AG08395 (cell line): ENCODE data around the gene MAPK8.

Experiments
- DNase-seq: peaks from one replicate; pipeline ENCODE4 v3.0.0; 2012; ENCODE audit warnings: mixed read lengths, low spot score

The MAPK8 gene

DNA sequence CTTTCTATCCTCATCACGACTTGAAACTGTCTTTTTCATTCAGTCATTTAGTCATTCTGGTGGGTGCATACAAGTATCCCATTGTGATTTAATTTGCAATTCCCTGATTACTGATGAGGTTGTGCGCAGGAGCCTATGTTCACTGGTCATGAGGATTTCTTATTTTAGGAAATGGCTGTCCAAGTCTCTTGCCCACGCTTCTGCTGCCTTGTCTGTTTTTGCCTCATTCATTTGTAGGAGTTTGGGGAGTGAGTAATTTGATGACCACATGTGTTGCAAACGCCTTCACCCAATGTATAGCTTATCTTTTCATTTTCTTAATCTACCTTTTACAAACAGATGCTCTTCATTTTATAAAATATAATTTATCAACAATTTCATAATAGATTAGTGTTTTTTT, 171.1 kb downstream of the MAPK8 start:
- DNase-seq = no peak

DNA sequence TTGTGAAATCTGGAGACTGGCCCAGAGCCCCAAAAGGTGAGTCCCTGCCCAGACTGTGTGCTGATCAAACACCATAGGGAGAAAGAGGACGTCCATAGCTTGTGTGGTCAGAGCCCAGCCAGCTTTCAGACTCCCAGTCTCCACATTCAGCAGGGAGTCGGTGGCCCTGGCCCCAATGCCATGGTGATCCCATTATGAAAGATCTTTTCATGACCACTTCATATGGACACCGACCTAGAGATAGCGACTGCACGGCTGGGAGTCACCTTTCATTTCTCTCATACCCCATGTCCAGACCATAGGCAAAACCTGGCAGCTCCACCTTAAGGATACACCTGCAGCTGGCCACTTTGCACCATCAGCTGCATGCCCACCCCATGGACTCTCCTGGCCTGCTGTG, 172.0 kb downstream of the MAPK8 start:
- DNase-seq = no peak

DNA sequence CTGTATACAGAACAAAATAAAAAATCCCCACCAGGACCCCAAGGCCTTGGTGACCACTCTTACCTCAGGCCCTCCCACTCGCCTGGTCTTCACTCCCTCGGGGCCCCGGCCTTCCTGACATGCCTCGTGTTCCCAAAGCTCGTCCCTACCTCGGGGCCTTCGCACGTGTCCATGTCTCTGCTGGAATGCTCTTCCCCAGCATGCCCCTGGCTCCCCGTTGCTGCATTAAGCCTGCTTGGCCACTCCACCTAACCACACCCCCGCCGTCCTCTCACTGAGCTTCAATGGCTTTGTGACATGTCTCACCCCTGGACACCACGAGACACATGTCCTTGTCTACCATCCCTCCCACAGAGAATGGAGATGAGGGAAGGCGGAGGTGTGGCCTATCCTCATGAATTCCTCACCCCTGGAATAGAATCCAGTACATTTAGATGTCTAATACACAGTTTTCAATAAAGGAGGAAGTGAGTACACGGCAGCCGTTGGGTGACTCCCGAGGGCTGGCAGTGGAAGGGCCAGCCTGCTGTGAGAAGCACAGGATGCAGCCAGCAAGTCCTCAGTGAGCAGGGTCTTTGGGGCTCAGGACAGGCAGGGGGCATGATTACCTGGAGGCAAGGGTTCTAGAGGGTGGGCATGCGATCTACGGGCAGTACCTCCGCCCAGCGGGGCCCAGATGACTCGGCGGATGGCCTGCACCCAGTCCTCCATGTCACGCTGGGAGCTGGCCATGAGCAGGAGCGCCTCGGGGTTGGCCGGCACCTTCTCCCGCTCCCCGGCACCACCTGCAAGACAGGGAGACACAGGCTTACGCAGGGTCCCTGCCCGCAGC, 172.7 kb downstream of the MAPK8 start:
- DNase-seq = no peak

DNA sequence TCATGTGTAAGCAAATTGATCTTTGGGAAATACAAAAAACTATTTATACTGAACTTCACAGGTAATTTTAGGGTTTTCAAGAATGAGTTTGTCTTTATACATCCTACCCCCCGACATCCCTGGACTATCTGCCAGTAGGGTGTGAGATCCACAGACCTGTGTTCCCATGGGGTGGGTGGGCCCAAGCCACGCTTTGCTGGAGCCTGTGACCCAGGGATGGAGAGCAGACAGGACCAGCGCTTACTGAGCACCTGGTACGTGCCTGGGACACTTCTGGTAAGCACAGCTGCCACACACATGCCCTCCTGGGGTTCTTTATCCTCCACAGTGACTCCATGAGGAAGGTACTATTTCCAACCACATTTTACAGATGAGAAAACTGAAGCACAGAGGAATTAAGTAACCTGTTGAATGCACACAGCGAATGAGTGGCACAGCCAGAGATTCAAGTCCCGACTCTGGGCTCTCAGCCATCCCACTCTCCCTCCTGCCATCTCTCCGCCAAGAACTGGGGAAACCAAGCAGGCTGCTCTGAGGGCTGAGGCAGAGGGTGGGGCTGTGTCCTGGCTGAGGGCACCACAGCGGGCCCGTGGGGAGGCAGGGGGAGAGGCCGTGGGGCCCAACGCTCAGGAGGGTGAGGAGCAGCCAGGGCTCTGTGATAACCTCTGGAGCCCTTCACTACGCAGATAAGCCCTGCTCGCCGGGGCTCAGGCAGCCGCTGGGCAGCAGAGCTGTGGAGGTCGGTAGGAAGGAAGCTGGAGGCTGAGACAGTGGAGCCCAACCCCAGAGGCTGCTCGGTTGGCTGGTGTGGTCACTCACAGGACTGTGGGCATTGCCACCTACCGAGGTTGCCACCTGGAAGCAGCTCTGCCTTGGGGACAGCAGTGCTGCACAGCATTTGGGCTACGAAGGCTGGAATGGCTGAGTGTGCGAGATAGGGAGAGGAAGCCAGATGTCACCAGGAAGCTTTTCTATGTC, 174.2 kb downstream of the MAPK8 start:
- DNase-seq = no peak

DNA sequence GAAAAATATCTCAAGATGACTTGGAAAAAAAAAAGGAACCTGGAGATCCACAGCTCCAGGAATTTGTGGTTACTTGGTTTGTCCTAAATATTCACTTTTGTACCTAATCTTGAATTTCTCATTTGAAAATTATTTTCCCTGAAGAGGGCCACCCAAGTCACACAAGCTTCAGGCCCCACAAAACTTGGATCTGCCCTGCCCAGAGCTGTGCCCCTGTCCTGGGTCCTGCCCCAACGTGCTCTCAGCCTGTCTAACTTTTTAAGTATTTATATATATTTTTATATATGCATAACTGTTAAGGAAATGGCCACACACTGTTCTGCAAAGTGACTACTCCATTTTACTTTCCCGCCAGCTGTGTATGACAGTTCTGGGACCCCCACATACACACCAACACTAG, 174.9 kb downstream of the MAPK8 start:
- no peak for DNase-seq

DNA sequence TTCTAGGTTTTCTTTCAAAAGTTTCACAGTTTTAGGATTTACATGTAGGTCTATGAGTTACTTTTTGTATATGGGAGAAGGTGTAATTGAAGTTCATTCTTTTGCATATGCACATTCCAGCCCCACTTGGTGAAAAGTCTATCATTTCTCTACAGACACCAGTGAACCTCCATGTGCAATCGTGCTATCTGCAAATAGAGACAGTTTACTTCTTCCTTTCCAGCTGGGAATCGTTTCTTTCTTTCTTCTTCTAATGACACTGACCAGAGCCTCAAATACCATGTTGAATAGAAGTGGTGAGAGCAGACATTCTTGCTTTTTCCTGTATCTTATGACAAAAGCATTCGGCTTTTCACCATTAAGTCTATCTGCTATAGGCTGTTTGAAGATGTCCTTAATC, 175.7 kb downstream of the MAPK8 start:
- DNase-seq = no peak

DNA sequence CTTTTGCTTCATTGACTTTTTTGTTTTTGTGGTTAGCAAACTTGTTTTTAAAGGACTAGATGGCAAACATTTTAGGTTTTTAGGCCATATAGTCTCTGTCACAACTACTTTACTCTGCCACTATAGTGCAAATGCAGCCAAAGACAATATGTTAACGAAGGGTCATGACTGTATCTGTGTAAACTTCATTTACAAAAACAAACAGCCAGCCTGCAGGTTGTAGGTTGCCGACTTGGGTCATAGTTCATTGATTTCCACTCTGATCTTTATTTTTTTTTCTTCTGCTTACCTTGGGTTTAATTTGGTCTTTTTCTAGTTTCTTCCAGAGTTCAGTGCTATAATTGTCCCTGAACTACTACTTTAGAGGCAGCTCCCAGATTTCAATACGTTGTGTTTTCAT, 178.4 kb downstream of the MAPK8 start:
- DNase-seq = no peak

DNA sequence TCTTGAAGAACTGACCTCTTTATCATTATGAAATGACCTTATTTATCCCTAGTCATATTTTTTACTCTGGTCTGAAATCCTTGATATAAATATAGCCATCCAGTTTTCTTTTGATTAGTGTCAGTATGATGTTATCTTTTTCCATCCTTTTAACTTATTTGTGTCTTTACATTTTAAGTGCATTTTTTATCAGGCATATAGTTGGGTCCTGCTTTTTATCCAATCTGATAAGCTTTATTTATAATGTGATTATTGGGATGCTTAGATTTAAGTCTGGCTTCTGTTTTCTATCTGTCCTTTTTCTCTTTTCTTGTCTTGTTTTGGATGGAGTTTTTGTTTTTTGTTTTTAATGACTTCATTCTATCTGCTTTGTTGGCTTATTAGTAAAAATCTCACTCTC, 179.2 kb downstream of the MAPK8 start:
- DNase-seq = no peak

DNA sequence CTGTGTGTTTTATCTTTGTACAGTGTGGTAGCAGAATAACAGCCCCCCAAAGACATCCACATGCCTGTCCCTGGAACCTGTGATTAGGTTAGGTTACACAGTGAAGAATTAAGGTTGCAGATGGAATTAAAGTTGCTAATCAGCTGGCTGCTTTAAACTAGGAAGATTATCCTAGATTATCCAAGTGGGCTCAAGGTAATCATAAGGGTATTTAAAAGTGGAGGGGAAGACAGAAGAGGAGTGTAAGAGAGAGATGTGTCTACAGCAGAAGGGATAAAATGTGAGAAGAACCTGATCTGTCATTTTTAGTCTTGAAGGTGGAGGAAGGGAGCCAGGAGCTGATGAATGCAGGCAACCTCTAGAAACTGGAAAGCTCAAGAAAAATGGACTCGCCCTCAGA, 180.8 kb downstream of the MAPK8 start:
- no peak for DNase-seq
